GM18867 (cell line): ENCODE data around the gene PSG1.
"Not testable (repeated sequence)": the region's sequence is repeated elsewhere in the genome, so short reads cannot be mapped to it uniquely, and the experiment has no call there.

Source experiments
- ATAC-seq: cut with Tn5 transposase; IDR thresholded peaks from one replicate; pipeline ENCODE4 v1.9.1; 2021; ENCODE audit warnings: mild to moderate bottlenecking, moderate library complexity; ENCODE audit not compliant: unreplicated experiment

Gene PSG1

DNA sequence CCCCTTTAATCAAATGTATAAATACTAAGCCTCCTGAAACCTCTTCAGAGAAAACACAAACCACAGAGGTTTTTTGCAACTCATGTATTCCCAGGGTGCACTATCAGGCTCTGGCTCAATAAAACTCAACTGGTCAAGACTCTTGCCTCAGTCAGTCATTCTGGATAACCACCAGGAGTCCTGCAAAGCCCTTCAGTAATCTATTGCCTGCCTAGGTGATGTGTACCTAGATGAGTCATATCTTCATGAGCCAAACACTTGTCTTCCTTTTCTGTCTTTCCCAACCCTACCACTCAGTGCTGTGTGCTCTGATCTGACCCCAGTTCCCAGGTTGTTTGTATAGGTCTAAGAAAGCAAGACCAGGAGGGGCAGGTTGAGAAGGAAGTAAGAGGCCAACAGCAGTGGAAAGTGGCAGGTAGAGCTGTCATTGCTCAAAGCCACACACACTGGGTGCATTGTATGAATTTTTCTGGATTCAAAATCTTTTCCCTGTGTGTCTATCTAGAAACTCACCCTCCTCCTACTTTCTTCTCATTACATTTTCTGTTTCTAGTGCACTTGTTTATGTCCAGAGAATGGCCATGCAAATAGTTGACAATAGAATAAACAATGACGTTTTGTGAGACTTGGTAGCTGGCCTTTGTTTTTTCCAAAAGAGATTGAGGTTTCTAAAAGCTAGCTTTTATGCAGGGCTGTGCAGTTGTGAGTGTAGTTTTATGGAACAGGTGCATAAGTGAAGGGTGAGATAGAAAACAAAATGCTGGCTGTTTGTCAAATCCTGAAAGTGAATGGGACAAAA lies 48.1 kb downstream of the PSG1 start:
- no peak for ATAC-seq

DNA sequence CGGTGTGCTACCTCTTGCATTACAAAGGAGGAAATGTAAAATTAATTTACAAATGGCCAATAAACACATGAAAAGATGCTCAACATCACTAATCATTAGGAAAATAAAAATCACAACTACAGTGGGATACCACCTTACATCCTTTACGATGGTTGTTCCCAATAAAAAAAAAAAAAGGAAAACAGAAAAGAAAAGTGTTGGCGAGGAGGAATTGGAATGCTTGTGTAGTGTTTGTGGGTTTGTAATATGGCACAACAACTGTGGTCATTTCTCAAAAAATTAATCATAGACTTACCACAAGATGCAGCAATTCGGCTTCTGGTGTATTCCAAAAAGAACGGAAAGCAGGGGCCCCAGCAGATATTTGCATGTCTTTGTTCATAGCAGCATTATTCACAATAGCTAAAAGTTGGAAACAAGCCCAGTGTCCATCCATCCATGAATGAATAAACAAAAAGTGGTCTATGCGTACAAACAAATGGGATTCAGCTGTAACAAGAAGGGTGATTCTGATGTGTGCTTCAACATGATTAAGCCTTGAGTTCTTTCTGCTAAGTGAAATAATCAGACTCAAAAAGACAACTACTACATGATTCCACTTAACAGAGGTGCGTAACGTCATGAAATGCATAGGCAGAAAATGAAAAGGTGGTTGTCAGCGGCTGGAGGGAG lies 58.1 kb downstream of the PSG1 start:
- ATAC-seq: not testable (repeated sequence)

DNA sequence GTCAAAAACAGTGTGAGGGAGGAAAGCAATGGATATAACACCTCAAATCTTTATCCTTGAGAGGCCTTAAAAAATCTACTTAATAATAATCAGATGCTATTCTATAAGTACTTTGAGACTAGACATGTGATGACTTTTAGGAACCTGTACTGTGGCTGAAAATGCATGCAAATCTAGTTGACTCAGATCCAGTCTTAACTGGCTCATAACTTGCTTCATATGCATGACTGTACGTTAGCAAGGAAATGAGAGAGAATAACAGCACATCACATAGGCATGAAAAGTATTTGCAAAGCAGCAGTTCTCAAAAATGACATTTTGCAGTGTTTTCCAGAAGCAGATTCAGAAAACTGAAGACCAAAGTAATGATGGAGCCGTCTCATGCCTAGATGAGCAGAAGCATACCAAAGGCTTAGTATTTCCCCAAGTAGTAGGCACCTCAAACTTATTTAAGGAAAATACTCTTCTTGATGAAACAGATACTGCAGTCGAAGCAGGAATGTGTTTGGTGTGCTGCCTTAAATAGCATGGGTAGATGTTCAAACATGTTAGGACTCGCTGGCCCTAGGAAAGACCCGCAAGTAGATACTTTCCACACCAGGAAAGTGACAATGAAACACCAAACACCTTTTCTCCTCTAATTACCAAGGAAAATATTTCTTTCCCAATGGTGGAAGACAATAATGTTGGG lies 59.4 kb downstream of the PSG1 start:
- ATAC-seq: not testable (repeated sequence)

DNA sequence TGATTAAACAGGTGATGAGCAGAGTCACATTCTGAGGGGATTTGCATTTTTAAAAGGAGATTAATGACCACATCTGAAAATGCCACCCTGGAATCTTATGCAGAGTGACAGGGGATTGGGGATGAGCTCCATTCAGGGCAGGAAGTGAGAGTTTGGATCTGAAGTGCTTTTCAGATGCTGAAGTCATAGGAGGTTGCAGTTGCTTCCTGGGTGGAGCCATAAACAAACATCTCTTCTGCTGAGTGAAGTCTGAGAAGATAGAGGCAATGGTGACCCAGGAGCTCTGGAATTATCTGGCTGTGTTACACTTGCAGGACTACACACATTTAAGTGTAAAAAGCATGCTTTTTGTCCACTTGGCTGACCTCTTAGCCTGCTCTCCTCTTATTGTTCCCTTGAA lies 62.6 kb downstream of the PSG1 start:
- ATAC-seq: no peak
